ENCODE data around the gene PRR19.

PRR19 gene

DNA sequence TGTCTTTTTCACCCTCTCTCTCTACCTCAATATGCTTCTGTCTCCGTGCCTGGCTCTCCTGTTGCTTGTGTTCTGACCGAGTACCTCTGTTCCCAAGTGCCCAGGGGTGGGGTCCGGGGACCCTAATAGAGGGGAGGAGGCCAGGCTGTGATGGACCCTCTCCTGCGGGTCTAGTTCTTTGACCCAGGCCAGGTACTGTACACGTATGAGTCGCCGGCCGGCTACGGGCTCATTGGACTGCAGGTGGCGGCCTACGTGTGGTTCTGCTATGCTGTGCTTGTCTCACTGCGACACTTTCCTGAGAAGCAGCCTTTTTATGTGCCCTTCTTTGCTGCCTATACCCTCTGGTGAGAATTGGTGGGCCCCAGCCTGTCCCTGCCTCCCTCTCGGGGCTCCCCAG is 15.6 kb downstream of the PRR19 start:
- H3K4me2 ChIP-seq (ENCODE audit: low read length): peak overlapping the region; percentile 77
- peaks cover 50% of the 10 kb centered on the region for H3K4me1 ChIP-seq (ENCODE audit: control insufficient read depth, low read length)
- TF ChIP-seq, protein P1, sequence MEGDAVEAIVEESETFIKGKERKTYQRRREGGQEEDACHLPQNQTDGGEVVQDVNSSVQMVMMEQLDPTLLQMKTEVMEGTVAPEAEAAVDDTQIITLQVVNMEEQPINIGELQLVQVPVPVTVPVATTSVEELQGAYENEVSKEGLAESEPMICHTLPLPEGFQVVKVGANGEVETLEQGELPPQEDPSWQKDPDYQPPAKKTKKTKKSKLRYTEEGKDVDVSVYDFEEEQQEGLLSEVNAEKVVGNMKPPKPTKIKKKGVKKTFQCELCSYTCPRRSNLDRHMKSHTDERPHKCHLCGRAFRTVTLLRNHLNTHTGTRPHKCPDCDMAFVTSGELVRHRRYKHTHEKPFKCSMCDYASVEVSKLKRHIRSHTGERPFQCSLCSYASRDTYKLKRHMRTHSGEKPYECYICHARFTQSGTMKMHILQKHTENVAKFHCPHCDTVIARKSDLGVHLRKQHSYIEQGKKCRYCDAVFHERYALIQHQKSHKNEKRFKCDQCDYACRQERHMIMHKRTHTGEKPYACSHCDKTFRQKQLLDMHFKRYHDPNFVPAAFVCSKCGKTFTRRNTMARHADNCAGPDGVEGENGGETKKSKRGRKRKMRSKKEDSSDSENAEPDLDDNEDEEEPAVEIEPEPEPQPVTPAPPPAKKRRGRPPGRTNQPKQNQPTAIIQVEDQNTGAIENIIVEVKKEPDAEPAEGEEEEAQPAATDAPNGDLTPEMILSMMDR (IDR thresholded peaks at IDR 0.05; ENCODE audit: low read depth, low read length, poor library complexity, severe bottlenecking): peak; percentile 40
- no peak for TF ChIP-seq EZH2phosphoT487 (IDR thresholded peaks at IDR 0.05; ENCODE audit: borderline replicate concordance, low read length)
- no peaks in the 10 kb centered on the region for H3K9me3 ChIP-seq (ENCODE audit: control insufficient read depth, insufficient read depth, low read length)
- peak overlapping the region; percentile 74 for H3K27ac ChIP-seq (ENCODE audit: low read depth, low read length)
- no peaks in the 10 kb centered on the region for H3K9me2 ChIP-seq (replicated peaks; ENCODE audit: control insufficient read depth, low read length)
- peaks cover 18% of the 10 kb centered on the region for H3K27me3 ChIP-seq (ENCODE audit: control insufficient read depth, low read length)
- no peaks in the 10 kb centered on the region for H3K36me3 ChIP-seq (ENCODE audit: control insufficient read depth, low read length)
- no peaks in the 10 kb centered on the region for H4K20me1 ChIP-seq (ENCODE audit: control insufficient read depth, insufficient read depth, low read depth, low read length)
- H3F3A ChIP-seq (ENCODE audit: control insufficient read depth, insufficient read depth): peaks cover 11% of the 10 kb centered on the region; the same call in 1 of the 2 replicates
- peak overlapping the region; percentile 67 for H3K4me3 ChIP-seq (ENCODE audit: low read length)
- H3K79me2 ChIP-seq (ENCODE audit: control insufficient read depth, low read length): no peaks in the 10 kb centered on the region

DNA sequence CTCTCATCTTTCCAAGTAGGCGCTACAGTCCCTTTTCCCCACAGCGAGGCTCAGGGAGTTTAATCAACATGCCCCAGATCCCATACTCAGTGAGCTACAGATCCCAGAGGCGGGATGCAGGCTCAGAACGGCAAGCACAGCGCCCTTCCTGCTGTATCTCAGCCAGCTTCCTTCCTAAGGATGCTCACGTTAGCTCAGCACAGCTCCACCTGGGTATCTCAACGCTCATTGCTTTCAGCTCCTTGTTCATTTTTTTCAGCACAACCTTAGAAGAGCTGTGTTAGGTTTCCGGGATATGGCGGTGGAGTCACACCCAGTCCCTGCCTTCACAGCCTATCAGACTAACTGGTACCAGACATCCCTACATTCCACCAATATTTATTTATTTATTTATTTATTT is 20.4 kb downstream of the PRR19 start:
- Histone ChIP-seq H3K36me3 (ENCODE audit: control insufficient read depth, low read length) (peaks cover 4% of the 10 kb centered on the region), H4K20me1 (ENCODE audit: control insufficient read depth, insufficient read depth, low read depth, low read length) (no peaks in the 10 kb centered on the region), H3K27me3 (ENCODE audit: control insufficient read depth, low read length) (no peaks in the 10 kb centered on the region), H3K79me2 (ENCODE audit: control insufficient read depth, low read length) (peaks cover 18% of the 10 kb centered on the region), H3K27ac (ENCODE audit: low read depth, low read length) (no peak overlapping the region), H3K9me2 (replicated peaks; ENCODE audit: control insufficient read depth, low read length) (no peaks in the 10 kb centered on the region), H3K4me3 (ENCODE audit: low read length) (no peak overlapping the region), H3K4me1 (ENCODE audit: control insufficient read depth, low read length) (peaks cover 37% of the 10 kb centered on the region), H3F3A (ENCODE audit: control insufficient read depth, insufficient read depth) (peaks cover 6% of the 10 kb centered on the region; the same call in 1 of the 2 replicates), H3K9me3 (ENCODE audit: control insufficient read depth, insufficient read depth, low read length) (no peaks in the 10 kb centered on the region), H3K4me2 (ENCODE audit: low read length) (no peak overlapping the region)
- TF ChIP-seq, protein P1 (IDR thresholded peaks at IDR 0.05; ENCODE audit: low read depth, low read length, poor library complexity, severe bottlenecking): no peak
- TF ChIP-seq EZH2phosphoT487 (IDR thresholded peaks at IDR 0.05; ENCODE audit: borderline replicate concordance, low read length): no peak

DNA sequence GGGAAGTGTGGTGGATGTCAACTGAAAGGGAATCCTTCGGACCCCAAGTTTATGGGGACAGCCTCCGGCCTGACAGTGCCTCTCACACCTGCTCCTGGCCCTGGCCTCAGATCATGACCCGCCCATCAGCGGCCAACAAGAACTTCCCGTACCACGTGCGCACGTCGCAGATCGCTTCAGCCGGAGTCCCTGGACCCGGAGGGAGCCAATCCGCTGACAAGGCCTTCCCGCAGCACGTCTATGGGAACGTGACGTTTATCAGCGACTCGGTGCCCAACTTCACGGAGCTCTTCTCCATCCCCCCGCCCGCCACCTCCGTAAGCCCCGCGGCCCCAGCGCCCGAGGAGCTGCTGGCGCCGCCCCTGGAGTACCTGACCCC is 21.5 kb downstream of the PRR19 start:
- Histone ChIP-seq H3K79me2 (ENCODE audit: control insufficient read depth, low read length) (peaks cover 30% of the 10 kb centered on the region), H3K9me3 (ENCODE audit: control insufficient read depth, insufficient read depth, low read length) (no peaks in the 10 kb centered on the region), H3F3A (ENCODE audit: control insufficient read depth, insufficient read depth) (peaks cover 6% of the 10 kb centered on the region; the same call in 1 of the 2 replicates), H3K4me2 (ENCODE audit: low read length) (no peak overlapping the region), H3K27me3 (ENCODE audit: control insufficient read depth, low read length) (no peaks in the 10 kb centered on the region), H3K9me2 (replicated peaks; ENCODE audit: control insufficient read depth, low read length) (no peaks in the 10 kb centered on the region), H3K27ac (ENCODE audit: low read depth, low read length) (no peak overlapping the region), H3K4me3 (ENCODE audit: low read length) (no peak overlapping the region), H4K20me1 (ENCODE audit: control insufficient read depth, insufficient read depth, low read depth, low read length) (0 out of 2 replicates have a peak, but pooled peaks cover 4% of the 10 kb centered on the region), H3K4me1 (ENCODE audit: control insufficient read depth, low read length) (peaks cover 30% of the 10 kb centered on the region), H3K36me3 (ENCODE audit: control insufficient read depth, low read length) (peaks cover 4% of the 10 kb centered on the region)
- no peak for TF ChIP-seq EZH2phosphoT487 (IDR thresholded peaks at IDR 0.05; ENCODE audit: borderline replicate concordance, low read length)
- TF ChIP-seq, protein P1 (IDR thresholded peaks at IDR 0.05; ENCODE audit: low read depth, low read length, poor library complexity, severe bottlenecking): no peak

Data from DOHH2 (cell line).